GM21576 (cell line): ENCODE results near the gene CPAMD8.

ENCODE experiments used
- ATAC-seq: cut with Tn5 transposase; IDR thresholded peaks from one replicate; pipeline ENCODE4 v1.9.1; 2021; ENCODE audit warnings: mild to moderate bottlenecking, moderate library complexity; ENCODE audit not compliant: unreplicated experiment

The CPAMD8 gene

GRCh38 chr19:17026706-17027534 lies at the start of gene CPAMD8:
CPAMD8 (minus strand) TSS chr19:17026810; CDS start chr19:17026642, 168 bp downstream.
- ATAC-seq, result no peak

- no peak for ATAC-seq
Measured at GRCh38 chr19:17075864-17076542, 49.4 kb upstream of the CPAMD8 start.

GRCh38 chr19:17075035-17075863 lies 48.6 kb upstream of the CPAMD8 start, which contains the start of the genes HAUS8 and MYO9B:
HAUS8 (minus strand) TSS chr19:17075452; CDS start chr19:17075422, 30 bp downstream.
MYO9B (plus strand) TSS chr19:17075777; CDS start chr19:17101718, 25,941 bp downstream.
- ATAC-seq, result peak; percentile 66

- peak; percentile 2 for ATAC-seq
Measured at GRCh38 chr19:17074634-17075034, 48.0 kb upstream of the CPAMD8 start.

- no peak for ATAC-seq
Measured at GRCh38 chr19:17073869-17074633, 47.4 kb upstream of the CPAMD8 start.

GRCh38 chr19:17070912-17071311 lies 44.3 kb upstream of the CPAMD8 start:
- no peak for ATAC-seq

GRCh38 chr19:17070421-17070820 lies 43.8 kb upstream of the CPAMD8 start:
- no peak for ATAC-seq

GRCh38 chr19:17069193-17069592 lies 42.6 kb upstream of the CPAMD8 start:
- ATAC-seq, result no peak

- ATAC-seq, result no peak
Measured at GRCh38 chr19:17063428-17063827, 36.8 kb upstream of the CPAMD8 start.

- no peak for ATAC-seq
Measured at GRCh38 chr19:17061691-17062090, 35.1 kb upstream of the CPAMD8 start.

GRCh38 chr19:17061205-17061604 lies 34.6 kb upstream of the CPAMD8 start:
- no peak for ATAC-seq

GRCh38 chr19:17060802-17061201 lies 34.2 kb upstream of the CPAMD8 start:
- no peak for ATAC-seq

- ATAC-seq, result no peak
Measured at GRCh38 chr19:17058236-17058635, 31.6 kb upstream of the CPAMD8 start.

GRCh38 chr19:17055636-17056035 lies 29.0 kb upstream of the CPAMD8 start:
- no peak for ATAC-seq

GRCh38 chr19:17054746-17055145 lies 28.1 kb upstream of the CPAMD8 start:
- ATAC-seq, result no peak

GRCh38 chr19:17052439-17052838 lies 25.8 kb upstream of the CPAMD8 start:
- no peak for ATAC-seq

GRCh38 chr19:17049711-17050280 lies 23.2 kb upstream of the CPAMD8 start:
- ATAC-seq, result no peak

GRCh38 chr19:17048885-17049453 lies 22.4 kb upstream of the CPAMD8 start:
- ATAC-seq, result no peak

- ATAC-seq, result no peak
Measured at GRCh38 chr19:17045907-17046502, 19.4 kb upstream of the CPAMD8 start.
